Gastrocnemius medialis (tissue), 4 donors: ENCODE measurements around the gene AMN.

Experiments
- CTCF ChIP-seq, 5 experiments: fragments of 450-650 bp in 3 of 5; fragments of 200-600 bp in 2 of 5; sonication (generic) in 2 of 5; IDR thresholded peaks in 4 of 5; conservative IDR thresholded peaks in 1 of 5; 1 replicate in 4 of 5; 2 replicates in 1 of 5; pipeline ENCODE4 v1.5.1; 2016 to 2019; ENCODE audit warnings: antibody characterized with exemption in 5 of 5, mild to moderate bottlenecking in 3 of 5, moderate library complexity in 3 of 5
- POLR2A ChIP-seq, 2 donors: fragments of 450-650 bp; IDR thresholded peaks; one replicate each; pipeline ENCODE4 v1.6.1; 2017; ENCODE audit warnings: antibody characterized with exemption in 2 of 2, mild to moderate bottlenecking in 2 of 2, moderate library complexity in 2 of 2

- TF ChIP-seq CTCF (IDR thresholded peaks at IDR 0.05 in 4 of 5, conservative IDR thresholded peaks at IDR 0.05 in 1 of 5): no peak
- TF ChIP-seq POLR2A (IDR thresholded peaks at IDR 0.05): no peak
These were observed 47.4 kb downstream of the AMN start for GRCh38 chr14:102969901-102970300.
